WTC11 (cell line): ENCODE results near the gene COL21A1.

ENCODE experiments used
- ATF2 ChIP-seq: sonication (generic); formaldehyde crosslinking; IDR thresholded peaks from 2 replicates; pipeline ENCODE4 v1.8.1; 2022; ENCODE audit warnings: low read depth, missing genetic modification reagents, borderline replicate concordance
- CREM ChIP-seq: sonication (generic); formaldehyde crosslinking; IDR thresholded peaks from 2 replicates; pipeline ENCODE4 v1.8.1; 2022; ENCODE audit warnings: mild to moderate bottlenecking, missing genetic modification reagents, moderate library complexity
- CTCF ChIP-seq: fragments of 200-600 bp; IDR thresholded peaks from 2 replicates; pipeline ENCODE4 v1.8.0; 2022; ENCODE audit warnings: antibody characterized with exemption
- GABPB1 ChIP-seq: sonication (generic); formaldehyde crosslinking; IDR thresholded peaks from 2 replicates; pipeline ENCODE4 v1.8.1; 2023; ENCODE audit warnings: mild to moderate bottlenecking, missing genetic modification reagents
- RELA ChIP-seq: sonication (generic); formaldehyde crosslinking; IDR thresholded peaks from 2 replicates; pipeline ENCODE4 v1.8.1; 2022; ENCODE audit warnings: missing genetic modification reagents, mild to moderate bottlenecking, borderline replicate concordance
- STAT6 ChIP-seq: sonication (generic); formaldehyde crosslinking; conservative IDR thresholded peaks from 2 replicates; pipeline ENCODE4 v1.8.1; 2023; ENCODE audit warnings: mild to moderate bottlenecking, low read depth, missing genetic modification reagents, moderate library complexity
- TEAD4 ChIP-seq: sonication (generic); formaldehyde crosslinking; IDR thresholded peaks from 2 replicates; pipeline ENCODE4 v1.8.0; 2022; ENCODE audit warnings: mild to moderate bottlenecking, missing genetic modification reagents
- USF1 ChIP-seq: sonication (generic); formaldehyde crosslinking; IDR thresholded peaks from 2 replicates; pipeline ENCODE4 v1.8.0; 2022; ENCODE audit warnings: mild to moderate bottlenecking, missing genetic modification reagents
- ZNF423 ChIP-seq: fragments of 250-450 bp; sonication (Bioruptor Pico); IDR thresholded peaks from 2 replicates; pipeline ENCODE4 v2.1.2; 2022; ENCODE audit warnings: mild to moderate bottlenecking, moderate library complexity

GRCh38 chr6:56244528-56245253 is 2.7 kb downstream of the COL21A1 start:
- TF ChIP-seq CREM (CRISPR knock-in tag) (no peak), CTCF (no peak), ATF2 (CRISPR knock-in tag) (no peak), USF1 (no peak), GABPB1 (CRISPR knock-in tag) (no peak), TEAD4 (CRISPR knock-in tag) (no peak), RELA (CRISPR knock-in tag) (no peak), ZNF423 (no peak), STAT6 (CRISPR knock-in tag) (no peak)
